ENCODE data around the gene MAGI3.
"Not testable (repeated sequence)": the region's sequence is repeated elsewhere in the genome, so short reads cannot be mapped to it uniquely, and the experiment has no call there.

MAGI3 gene

DNA sequence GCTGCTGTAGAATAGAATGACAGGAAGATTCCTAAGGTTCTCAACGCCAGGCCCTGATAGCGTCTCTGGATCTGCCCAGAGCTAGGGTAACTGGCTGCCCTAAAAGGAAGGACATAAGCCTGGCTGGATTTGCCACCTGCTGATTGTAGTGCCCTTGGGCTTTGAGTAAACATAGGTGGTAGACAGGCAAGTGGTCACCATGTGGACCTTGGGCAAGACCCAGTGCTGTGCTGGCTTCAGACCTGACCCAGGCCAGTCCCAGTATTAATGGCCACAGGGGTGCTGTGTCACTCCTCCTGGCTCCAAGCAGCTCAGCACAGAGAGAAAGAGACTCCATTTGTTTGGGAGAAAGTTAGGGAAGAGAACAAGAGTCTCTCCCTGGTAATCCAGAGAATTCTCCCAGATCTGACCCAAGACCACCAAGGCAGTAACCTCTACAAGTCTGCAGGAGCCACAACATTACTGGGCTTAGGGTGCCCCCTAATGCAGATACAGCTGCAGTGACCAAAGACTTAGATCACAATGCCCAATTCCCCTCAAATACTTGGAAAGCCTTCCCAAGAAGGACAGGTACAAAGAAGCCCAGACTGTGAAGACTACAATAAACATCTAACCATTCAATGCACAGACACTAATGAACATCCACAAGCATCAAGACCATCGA is 324.4 kb downstream of the MAGI3 start:
- DNase-seq, result no peak

DNA sequence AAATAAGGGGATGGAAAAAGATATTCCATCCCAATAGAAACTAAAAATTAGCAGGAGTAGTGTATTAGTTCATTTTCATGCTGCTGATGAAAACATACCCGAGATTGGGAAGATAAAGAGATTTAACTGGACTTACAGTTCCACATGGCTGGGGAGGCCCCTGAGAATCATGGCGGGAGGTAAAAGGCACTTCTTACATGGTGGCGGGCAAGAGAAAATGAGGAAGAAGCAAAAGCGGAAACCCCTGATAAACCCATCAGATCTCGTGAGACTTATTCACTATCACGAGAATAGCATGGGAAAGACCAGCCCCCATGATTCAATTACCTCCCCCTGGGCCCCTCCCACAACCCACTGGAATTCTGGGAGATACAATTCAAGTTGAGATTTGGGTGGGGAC is 327.2 kb downstream of the MAGI3 start:
- not testable (repeated sequence) for DNase-seq

GRCh38 chr1:113718621-113719020 is 328.3 kb downstream of the MAGI3 start:
- DNase-seq, result not testable (repeated sequence)

- DNase-seq, result no peak
Observed at GRCh38 chr1:113721010-113721409, 330.7 kb downstream of the MAGI3 start.

DNA sequence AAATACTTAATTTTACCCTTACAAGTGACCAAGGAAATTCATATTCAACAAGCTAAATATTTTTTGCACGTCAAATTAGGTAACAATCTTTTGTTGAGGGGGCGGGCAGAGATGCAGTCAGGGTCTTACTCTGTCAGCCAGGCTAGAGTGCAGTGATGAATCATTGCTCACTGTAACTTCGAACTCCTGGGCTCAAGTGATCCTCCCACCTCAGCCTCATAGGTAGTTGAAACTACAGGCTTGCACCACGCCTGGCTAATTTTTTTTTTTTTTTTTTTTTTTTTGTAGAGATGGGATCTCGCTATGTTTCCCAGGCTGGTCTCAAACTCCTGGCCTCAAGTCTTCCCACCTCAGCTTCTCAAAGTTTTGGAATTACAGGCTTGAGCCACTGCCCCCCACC is 342.5 kb downstream of the MAGI3 start:
- DNase-seq, result no peak

GRCh38 chr1:113734357-113735055 is 344.2 kb downstream of the MAGI3 start:
- DNase-seq, result no peak

Measured in NCI-H345 (cell line).